VCaP (cell line): Measurements from ENCODE around the gene IMMT.

ENCODE experiments used
- H3K27ac ChIP-seq: fragments of 450-650 bp; 2 replicates; pipeline ENCODE4 v1.5.1; 2017
- TF ChIP-seq, protein P1 (sequence below): fragments of 450-650 bp; conservative IDR thresholded peaks from 2 replicates; pipeline ENCODE4 v1.5.1; 2017; ENCODE audit warnings: mild to moderate bottlenecking, moderate library complexity

The IMMT gene

DNA sequence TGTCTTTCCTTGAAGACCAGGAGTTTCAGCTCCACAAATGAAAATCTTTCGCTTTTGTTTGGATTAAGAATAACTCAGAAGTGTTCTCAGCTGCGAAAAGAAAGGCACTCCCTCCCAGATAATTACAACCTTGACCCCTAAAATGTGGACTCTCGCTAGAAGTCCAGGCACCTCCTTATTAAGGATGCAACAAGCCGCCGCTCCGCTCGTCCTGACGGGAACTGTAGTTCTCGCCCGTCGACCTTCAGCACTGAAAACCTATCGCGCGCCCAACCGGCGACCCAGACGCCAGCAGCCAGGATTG, 559 bp downstream of the IMMT start:
- H3K27ac ChIP-seq, result peak overlapping the region; percentile 97

DNA sequence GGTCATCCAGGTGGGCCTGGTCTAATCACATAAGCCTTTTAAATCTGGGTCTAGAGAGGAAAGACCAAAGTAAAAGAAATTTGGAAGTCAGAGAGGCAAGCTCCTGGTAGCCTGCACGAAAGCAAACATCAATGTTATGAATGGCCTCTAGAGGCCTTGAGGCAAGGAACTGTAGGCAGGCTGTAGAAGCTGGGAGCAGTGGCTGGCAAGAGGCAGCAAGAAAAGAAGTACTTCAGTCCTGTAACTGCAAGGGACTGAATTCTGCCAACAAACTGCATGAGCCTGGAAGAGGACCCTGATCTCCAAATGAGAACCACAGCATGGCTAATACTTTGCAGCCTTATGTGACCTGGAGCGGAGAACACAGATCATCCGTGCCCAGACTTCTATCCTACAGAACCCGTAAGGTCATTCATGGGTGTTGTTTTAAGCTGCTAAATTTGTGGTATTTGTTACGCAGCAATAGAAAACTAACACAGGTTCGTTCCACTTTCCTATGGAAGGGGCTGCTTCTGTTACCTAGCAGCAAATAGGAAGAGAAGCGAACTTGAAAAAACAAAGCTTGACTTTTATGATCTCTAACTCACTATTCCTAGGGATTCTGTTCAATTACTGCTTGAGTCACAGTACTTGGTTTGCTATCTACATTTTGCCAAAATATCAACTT, 1.2 kb downstream of the IMMT start:
- H3K27ac ChIP-seq, result peak overlapping the region; percentile 97
- TF ChIP-seq, protein P1, sequence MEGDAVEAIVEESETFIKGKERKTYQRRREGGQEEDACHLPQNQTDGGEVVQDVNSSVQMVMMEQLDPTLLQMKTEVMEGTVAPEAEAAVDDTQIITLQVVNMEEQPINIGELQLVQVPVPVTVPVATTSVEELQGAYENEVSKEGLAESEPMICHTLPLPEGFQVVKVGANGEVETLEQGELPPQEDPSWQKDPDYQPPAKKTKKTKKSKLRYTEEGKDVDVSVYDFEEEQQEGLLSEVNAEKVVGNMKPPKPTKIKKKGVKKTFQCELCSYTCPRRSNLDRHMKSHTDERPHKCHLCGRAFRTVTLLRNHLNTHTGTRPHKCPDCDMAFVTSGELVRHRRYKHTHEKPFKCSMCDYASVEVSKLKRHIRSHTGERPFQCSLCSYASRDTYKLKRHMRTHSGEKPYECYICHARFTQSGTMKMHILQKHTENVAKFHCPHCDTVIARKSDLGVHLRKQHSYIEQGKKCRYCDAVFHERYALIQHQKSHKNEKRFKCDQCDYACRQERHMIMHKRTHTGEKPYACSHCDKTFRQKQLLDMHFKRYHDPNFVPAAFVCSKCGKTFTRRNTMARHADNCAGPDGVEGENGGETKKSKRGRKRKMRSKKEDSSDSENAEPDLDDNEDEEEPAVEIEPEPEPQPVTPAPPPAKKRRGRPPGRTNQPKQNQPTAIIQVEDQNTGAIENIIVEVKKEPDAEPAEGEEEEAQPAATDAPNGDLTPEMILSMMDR, result no peak

More for the DNA sequence above, 559 bp downstream of the IMMT start:
- TF ChIP-seq, protein P1, result no peak

DNA sequence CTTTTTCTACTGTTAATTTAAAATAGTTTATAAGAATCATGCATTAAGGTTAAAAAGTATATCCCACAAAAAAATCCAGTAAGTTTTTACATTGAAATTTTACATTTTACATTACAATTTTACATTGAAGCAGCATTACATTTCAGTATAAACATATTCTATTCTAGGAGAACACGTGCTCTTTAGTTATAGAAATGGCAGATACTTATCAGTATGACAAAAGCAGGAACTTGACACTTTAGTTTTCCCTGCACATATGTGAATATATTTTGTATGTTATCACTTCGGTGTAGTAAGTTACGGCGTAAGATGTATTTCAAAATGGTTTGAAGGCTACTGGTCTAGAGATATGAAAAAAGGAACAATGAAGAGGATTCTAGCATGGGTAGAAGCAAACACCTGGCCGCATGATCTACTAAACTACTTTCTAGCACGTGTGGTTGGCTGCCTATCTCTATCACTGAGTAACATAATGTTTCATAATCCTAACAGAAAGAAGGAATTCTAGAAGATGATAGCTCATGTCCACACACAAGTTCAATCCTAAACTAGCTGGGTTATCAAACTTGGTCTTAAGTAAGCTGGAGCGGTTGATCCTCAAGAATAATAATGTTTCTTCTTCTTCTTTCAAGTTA, 5.4 kb downstream of the IMMT start:
- 0 out of 2 replicates have a peak overlapping the region, but pooled peaks have one; percentile 34 for H3K27ac ChIP-seq
- TF ChIP-seq, protein P1, result no peak

DNA sequence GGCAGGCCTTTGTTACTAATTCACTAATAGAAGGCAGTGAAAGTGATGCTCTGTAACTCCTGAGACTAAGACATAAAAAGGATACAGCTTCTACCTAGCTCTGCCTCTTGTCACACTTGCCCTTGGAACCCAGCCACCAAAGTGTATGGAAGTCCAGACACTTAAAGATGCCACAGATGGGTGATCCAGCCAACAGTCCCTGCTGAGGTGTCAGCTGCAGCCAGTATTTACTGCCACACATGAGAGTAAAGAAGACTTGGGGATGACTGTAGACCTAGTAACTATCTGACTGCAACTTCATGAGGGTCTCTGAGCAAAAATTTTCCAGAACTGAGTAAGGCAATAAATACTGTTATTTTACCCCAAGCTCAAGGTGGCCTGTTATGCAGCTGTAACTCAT, 8.8 kb downstream of the IMMT start:
- H3K27ac ChIP-seq, result peak overlapping the region; percentile 79
- TF ChIP-seq, protein P1, result no peak

DNA sequence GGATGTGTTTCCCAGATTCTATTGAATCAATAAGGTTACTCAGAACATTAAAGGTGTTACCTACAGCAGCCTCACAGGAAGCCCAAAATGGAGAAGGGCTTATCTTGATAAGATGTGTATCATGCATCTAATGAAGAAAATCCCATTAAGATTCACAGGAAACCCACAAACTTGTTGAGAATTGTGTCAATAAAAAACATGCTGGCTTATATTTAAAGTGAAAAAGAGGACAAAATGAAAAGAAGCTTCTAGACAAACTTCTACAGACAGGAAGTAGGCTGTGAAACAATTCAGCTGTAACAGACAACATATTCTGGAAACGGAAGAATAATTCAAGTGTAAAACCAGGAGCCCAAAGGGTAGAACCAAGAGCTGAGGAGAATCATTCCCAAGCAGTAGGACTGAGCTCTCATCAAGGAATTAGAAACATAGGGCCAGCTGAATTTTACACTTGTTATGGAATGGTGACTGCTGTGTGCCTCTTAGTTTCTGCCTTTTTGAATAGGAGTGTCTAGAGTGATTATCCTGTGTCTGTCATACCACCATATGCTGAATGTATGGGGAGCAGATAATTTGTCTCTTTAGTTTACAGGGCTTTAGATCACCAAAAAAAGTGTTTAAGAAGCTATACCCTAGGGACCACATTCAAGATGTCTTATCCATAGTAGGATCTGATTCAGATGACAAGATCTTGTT, 9.6 kb downstream of the IMMT start:
- peak overlapping the region; percentile 79 for H3K27ac ChIP-seq
- TF ChIP-seq, protein P1, result no peak

DNA sequence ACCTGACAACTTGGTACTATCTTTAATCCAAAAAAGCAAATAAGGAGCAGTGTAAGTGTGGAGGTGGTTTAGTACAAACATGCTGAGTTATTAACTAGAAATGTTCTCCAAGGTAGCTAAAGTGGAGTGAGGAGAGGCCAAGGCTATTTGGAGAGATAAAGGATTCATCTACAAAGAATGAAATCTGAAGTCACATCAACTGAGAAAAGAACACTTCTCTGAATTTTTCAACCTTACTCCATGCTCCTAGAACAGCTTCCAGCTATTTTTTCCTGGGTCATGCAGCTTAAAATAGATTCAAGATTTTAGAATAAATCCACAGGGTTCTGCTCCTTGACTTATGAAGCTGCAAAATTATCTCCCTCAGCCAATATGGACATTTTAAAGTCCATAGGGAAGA, 18.7 kb downstream of the IMMT start:
- TF ChIP-seq, protein P1, result no peak
- no peak overlapping the region for H3K27ac ChIP-seq

DNA sequence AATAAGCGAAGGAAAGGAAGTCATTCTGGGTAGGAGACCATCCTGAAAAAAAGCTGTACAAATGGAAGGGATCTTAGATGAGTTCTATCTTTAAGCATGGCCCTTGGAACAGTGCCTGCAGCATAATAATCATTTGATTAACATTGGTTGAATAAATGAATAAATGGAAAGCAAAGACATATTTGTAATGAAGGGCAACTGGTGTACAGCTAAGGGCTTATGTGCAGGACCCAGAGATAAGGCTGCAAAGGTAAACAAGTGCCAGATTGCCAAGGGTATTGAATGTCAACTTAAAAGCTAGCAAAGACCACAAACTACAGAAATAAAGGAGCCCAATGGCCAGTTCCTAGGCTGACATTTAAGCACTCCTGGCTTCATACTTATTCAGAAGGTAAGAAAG, 19.4 kb downstream of the IMMT start:
- TF ChIP-seq, protein P1, result no peak
- no peak overlapping the region for H3K27ac ChIP-seq
